K562 (cell line): ENCODE measurements around the gene ITSN1. TPM values are rescaled to one million over a fixed set of nuclear protein-coding genes. Genes with fewer than 3 reads are reported as not detected.
"Not testable (repeated sequence)": the region's sequence is repeated elsewhere in the genome, so short reads cannot be mapped to it uniquely, and the experiment has no call there.

Experiments used
- ATAC-seq: fragments of 200-7000 bp; cut with Tn5 transposase; 3 replicates; pipeline ENCODE4 v1.9.1; 2020; ENCODE audit warnings: moderate library complexity
- BruUV-seq: library from RNA; stranded (reverse); fragments of 400-500 nt; replicated peaks from 2 replicates; lab custom pipeline; 2021; lab: Mats Ljungman, UMichigan
- CTCF ChIA-PET: fragments of 300-600 bp; formaldehyde crosslinking; extraction: SDS; loops from one replicate; lab custom pipeline; 2021; ENCODE audit warnings: low intra/inter-chr PET ratio; lab: Yijun Ruan, JAX
- POLR2A ChIA-PET: fragments of 300-600, 350-650 bp; sonication (Branson Sonifier 250); formaldehyde crosslinking; extraction: SDS; loops from one replicate; lab custom pipeline; 2021; ENCODE audit warnings: antibody characterized with exemption, inconsistent platforms; lab: Yijun Ruan, JAX
- DNase-seq, 4 experiments: peaks; one replicate each; pipeline versions ENCODE4 v3.0.0 to v3.0.0-alpha.2; 2011 to 2018; ENCODE audit warnings: low spot score in 3 of 4, mixed read lengths in 3 of 4; ENCODE audit errors: extremely low read depth in 1 of 4
- FAIRE-seq: peaks from 2 replicates; lab custom pipeline; 2011; peaks lifted over from hg19 to GRCh38; lab: Jason Lieb, UNC
- H2AFZ ChIP-seq: 2 replicates; pipeline ENCODE4 v1.6.0; 2011; ENCODE audit warnings: low read depth, low read length, control low read depth, inconsistent platforms
- H3K27ac ChIP-seq: fragments of 200-600 bp; 3 replicates; pipeline ENCODE4 v1.8.0; 2011; ENCODE audit warnings: low read depth, mild to moderate bottlenecking, control low read depth, inconsistent platforms, low read length, moderate library complexity, mixed read lengths; ENCODE audit errors: extremely low read depth
- H3K27me3 ChIP-seq, 2 experiments: fragments of 300-600 bp in 1 of 2; 2 replicates in 1 of 2; 3 replicates in 1 of 2; pipeline versions ENCODE4 v1.6.0 to v1.8.0; 2011; ENCODE audit warnings: inconsistent platforms in 2 of 2, low read length in 2 of 2, mild to moderate bottlenecking in 1 of 2, mixed read lengths in 1 of 2, moderate library complexity in 1 of 2; ENCODE audit not compliant: control insufficient read depth in 2 of 2, insufficient read depth in 2 of 2
- H3K36me3 ChIP-seq: fragments of 300-600 bp; 3 replicates; pipeline ENCODE4 v1.8.0; 2011; ENCODE audit warnings: mild to moderate bottlenecking, low read length, inconsistent platforms; ENCODE audit not compliant: control insufficient read depth, insufficient read depth
- H3K4me1 ChIP-seq, 2 experiments: fragments of 200-600 bp in 1 of 2; replicated peaks in 1 of 2; 2 replicates in 1 of 2; 3 replicates in 1 of 2; pipeline versions ENCODE4 v1.5.1 to v1.8.0; 2011; ENCODE audit warnings: inconsistent platforms in 2 of 2, low read length in 2 of 2, mild to moderate bottlenecking in 1 of 2, mixed read lengths in 1 of 2, moderate library complexity in 1 of 2; ENCODE audit not compliant: control insufficient read depth in 2 of 2, insufficient read depth in 2 of 2
- H3K4me2 ChIP-seq: 2 replicates; pipeline ENCODE4 v1.6.1; 2011; ENCODE audit warnings: low read length, control low read depth, inconsistent platforms, mixed read lengths; ENCODE audit not compliant: insufficient read depth
- H3K4me3 ChIP-seq: fragments of 200-600 bp; sonication (generic), shearing (Covaris generic); 2 replicates; pipeline ENCODE4 v1.5.1; 2016; ENCODE audit warnings: control low read depth, inconsistent platforms
- H3K79me2 ChIP-seq: fragments of 200-600 bp; 3 replicates; pipeline ENCODE4 v1.8.0; 2011; ENCODE audit warnings: low read length, inconsistent platforms; ENCODE audit not compliant: control insufficient read depth, insufficient read depth
- H3K9ac ChIP-seq, 2 experiments: 2 replicates each; pipeline versions ENCODE4 v1.6.0 to v1.6.1; 2011; ENCODE audit warnings: low read depth in 2 of 2, low read length in 2 of 2, control low read depth in 1 of 2, inconsistent platforms in 1 of 2, mild to moderate bottlenecking in 1 of 2, mixed read lengths in 1 of 2; ENCODE audit not compliant: insufficient read depth in 1 of 2
- H3K9me1 ChIP-seq: one replicate; pipeline ENCODE4 v1.6.0; 2011; ENCODE audit warnings: inconsistent platforms, mild to moderate bottlenecking, low read length, moderate library complexity; ENCODE audit not compliant: control insufficient read depth, insufficient read depth
- H3K9me3 ChIP-seq: replicated peaks from 2 replicates; pipeline ENCODE4 v1.5.1; 2011; ENCODE audit warnings: low read depth, low read length, inconsistent platforms; ENCODE audit not compliant: control insufficient read depth, insufficient read depth
- H4K20me1 ChIP-seq: replicated peaks from 2 replicates; pipeline ENCODE4 v1.6.1; 2011; ENCODE audit warnings: low read length, inconsistent platforms, mixed read lengths; ENCODE audit not compliant: control insufficient read depth, insufficient read depth
- BRF2 ChIP-seq: IDR thresholded peaks from 3 replicates; pipeline ENCODE4 v1.6.1; 2011; ENCODE audit warnings: borderline replicate concordance, mild to moderate bottlenecking; ENCODE audit not compliant: insufficient read length, insufficient read depth
- PTRF ChIP-seq: fragments of 450-650 bp; IDR thresholded peaks from 2 replicates; pipeline ENCODE4 v1.6.1; 2016; ENCODE audit warnings: mild to moderate bottlenecking, missing genetic modification characterization, missing compliant biosample characterization
- TGIF2 ChIP-seq: sonication (generic); formaldehyde crosslinking; IDR thresholded peaks from 2 replicates; pipeline ENCODE4 v1.8.1; 2022; ENCODE audit warnings: mild to moderate bottlenecking, missing genetic modification reagents, moderate library complexity
- ZNF121 ChIP-seq: sonication (generic); formaldehyde crosslinking; conservative IDR thresholded peaks from 2 replicates; pipeline ENCODE4 v1.8.0; 2022; ENCODE audit warnings: missing genetic modification reagents
- WGBS: fragments of 100-300 bp; shearing (Covaris generic); methylation state at CpG from one replicate; pipeline ENCODE4 v1.1.6; 2016; ENCODE audit warnings: low coverage, mixed read lengths; ENCODE audit not compliant: insufficient coverage; ENCODE audit errors: missing lambda C conversion rate; 5-methylcytosine and 5-hydroxymethylcytosine counted together
- in situ Hi-C: fragments of 300-500 bp; cut with MboI; formaldehyde crosslinking; loops from 4 replicates; pipeline ENCODE4 v1.15.0; 2018; ENCODE audit warnings: inconsistent platforms, mixed read lengths
- intact Hi-C: fragments of 100-400 bp; cut with micrococcal nuclease; formaldehyde crosslinking; loops from 2 replicates; pipeline ENCODE4 v1.14.2; 2022
- polyA plus RNA-seq, 8 experiments: library from polyadenylated mRNA; depleted of rRNA in 4 of 8; stranded (reverse) in 5 of 8; unstranded in 3 of 8; fragments of >200 nt; fragmentation: Nextera tagmentation in 2 of 8; fragmentation: Illumina TruSeq in 1 of 8; extraction: Ambion mirVana in 2 of 8; extraction: Trizol in 1 of 8; gene quantifications; 2 replicates each; pipeline versions ENCODE4 v1.2.1 to v1.2.3, GENCODE V29; 2011 to 2014; ENCODE audit warnings: inconsistent platforms in 1 of 8, missing spikeins in 1 of 8
- total RNA-seq, 7 experiments: library from RNA; depleted of rRNA in 6 of 7; stranded (reverse); fragments of >200 nt in 6 of 7; fragmentation: Illumina TruSeq in 2 of 7; extraction: Trizol in 2 of 7; gene quantifications; 2 replicates each; pipeline versions ENCODE4 v1.2.1 to v1.2.3, GENCODE V29; 2011 to 2021; ENCODE audit warnings: low replicate concordance in 1 of 7

Gene ITSN1
- total and polyA plus RNA-seq, 9 of the 15 experiments (the other 6 are each of a cell fraction or from before 2014, with no cell fraction given) = 1.1 to 12.6 (median 4.8) TPM

- no peak for TF ChIP-seq TGIF2
Observed at GRCh38 chr21:33721081-33721480, 78.8 kb downstream of the ITSN1 start (continued).

- H3K9ac ChIP-seq, DNase-seq, BruUV-seq, H3K27me3 ChIP-seq, H3K79me2 ChIP-seq, H4K20me1 ChIP-seq, in situ Hi-C loops, H2AFZ ChIP-seq, ATAC-seq, H3K9me3 ChIP-seq, H3K4me2 ChIP-seq, H3K9me1 ChIP-seq, FAIRE-seq, H3K36me3 ChIP-seq, H3K4me1 ChIP-seq, H3K27ac ChIP-seq, H3K4me3 ChIP-seq, CTCF ChIA-PET: not testable (repeated sequence)
- TF ChIP-seq ZNF121 (CRISPR knock-in tag) = peak; percentile 17; the same call in 1 of the 2 replicates
- intact Hi-C loops = loop anchor here (10.0 kb wide), 1 partner anchor 146 kb away; no protein-coding TSS in a partner anchor
- 16% methylated on average over 3 of the region's 3 CpGs for WGBS
- POLR2A ChIA-PET = interaction anchor here (1.0 kb wide), 1 partner anchor 19 kb away, joined by 3 read pairs; no protein-coding TSS in a partner anchor
Observed at GRCh38 chr21:33729139-33729538, 86.8 kb downstream of the ITSN1 start.

- no peak for FAIRE-seq
- H3K9me3 ChIP-seq = no peaks in the 10 kb centered on the region
- H3K4me1 ChIP-seq = peaks cover 0 to 3% of the 10 kb centered on the region in 2 experiments; a peak in 1 of 5 replicates
- no peak for ATAC-seq
- TF ChIP-seq PTRF (tag) (no peak), BRF2 (no peak)
- TF ChIP-seq, all 486 proteins: peak for 0
- H3K4me2 ChIP-seq = no peak overlapping the region
- no peaks in the 10 kb centered on the region for H3K36me3 ChIP-seq
- H2AFZ ChIP-seq = no peak overlapping the region
- no peak overlapping the region for H3K9ac ChIP-seq
- ChIA-PET POLR2A (interaction anchor here (1.0 kb wide), 1 partner anchor 19 kb away, joined by 3 read pairs; no protein-coding TSS in a partner anchor), CTCF (no interaction called here)
- WGBS = 10% methylated on average over 2 of the region's 2 CpGs
- no peaks in the 10 kb centered on the region for H3K9me1 ChIP-seq
- no peak overlapping the region for H3K27ac ChIP-seq
- H3K4me3 ChIP-seq = no peak overlapping the region
- H3K79me2 ChIP-seq = no peaks in the 10 kb centered on the region
- DNase-seq = no peak
- in situ Hi-C loops (no loop called here), intact Hi-C loops (loop anchor here (10.0 kb wide), 1 partner anchor 145 kb away; no protein-coding TSS in a partner anchor)
- H3K27me3 ChIP-seq = 0 out of 5 replicates have a peak, but pooled peaks cover 0 to 2% of the 10 kb centered on the region in 2 experiments
- H4K20me1 ChIP-seq = no peaks in the 10 kb centered on the region
- BruUV-seq = no TSS peak
Observed at GRCh38 chr21:33729641-33730040, 87.3 kb downstream of the ITSN1 start.
